Esophagus muscularis mucosa (tissue), 4 donors: ENCODE data around the gene ANKRD34A. TPM values are rescaled to one million over a fixed set of nuclear protein-coding genes. Genes with fewer than 3 reads are reported as not detected.
A peak's percentile ranks its signal among the peaks of the same experiment; 100 is the strongest.

Experiments
- DNase-seq: peaks from one replicate; pipeline ENCODE4 v3.0.0-alpha.2; 2017; ENCODE audit errors: extremely low spot score
- H3K27ac ChIP-seq, 4 donors: fragments of 200-600 bp; sonication (generic); replicated peaks in 1 of 4; 1 replicate in 3 of 4; 2 replicates in 1 of 4; pipeline ENCODE4 v1.5.1; 2016 to 2019; ENCODE audit warnings: mild to moderate bottlenecking in 1 of 4
- H3K27me3 ChIP-seq, 4 donors: fragments of 200-600 bp; sonication (generic); one replicate each; pipeline versions ENCODE4 v1.5.1 to v1.6.0; 2016 to 2019
- H3K36me3 ChIP-seq, 4 donors: fragments of 200-600 bp; sonication (generic); one replicate each; pipeline ENCODE4 v1.5.1; 2016 to 2019
- H3K4me1 ChIP-seq, 4 donors: fragments of 200-600 bp; sonication (generic); one replicate each; pipeline ENCODE4 v1.5.1; 2016 to 2019
- H3K4me3 ChIP-seq, 4 donors: fragments of 200-600 bp; sonication (generic); 1 replicate in 2 of 4; 2 replicates in 2 of 4; pipeline ENCODE4 v1.5.1; 2016 to 2019; ENCODE audit warnings: mild to moderate bottlenecking in 4 of 4, moderate library complexity in 1 of 4
- H3K9me3 ChIP-seq, 4 donors: fragments of 200-600 bp; sonication (generic); 1 replicate in 3 of 4; 2 replicates in 1 of 4; pipeline ENCODE4 v1.5.1; 2016 to 2019
- EP300 ChIP-seq: sonication (generic); formaldehyde crosslinking; IDR thresholded peaks from one replicate; pipeline ENCODE4 v1.6.1; 2017; ENCODE audit warnings: antibody characterized with exemption
- POLR2A ChIP-seq: fragments of 450-650 bp; IDR thresholded peaks from one replicate; pipeline ENCODE4 v1.6.1; 2017; ENCODE audit warnings: antibody characterized with exemption, moderate library complexity, mild to moderate bottlenecking, low read depth
- POLR2AphosphoS5 ChIP-seq, 2 donors: sonication (generic); formaldehyde crosslinking; IDR thresholded peaks; one replicate each; pipeline ENCODE4 v1.6.1; 2017; ENCODE audit warnings: antibody characterized with exemption in 2 of 2
- WGBS: methylation state at CpG from one replicate; pipeline ENCODE4 v1.1.5; 2018; 5-methylcytosine and 5-hydroxymethylcytosine counted together
- intact Hi-C: fragments of 100-400 bp; cut with DNase I; formaldehyde crosslinking; loops from one replicate; pipeline ENCODE4 v1.15.1; 2023
- total RNA-seq, 4 donors: library from RNA; depleted of rRNA; stranded (reverse); fragments of >200 nt; gene quantifications; one replicate each; pipeline versions ENCODE4 v1.1.0 to v1.2.1, GENCODE V29; 2016
- TF ChIP-seq, protein P1 (sequence below), 3 experiments: fragments of 200-600 bp in 2 of 3; fragments of 450-650 bp in 1 of 3; sonication (generic) in 2 of 3; IDR thresholded peaks; one replicate each; pipeline ENCODE4 v1.5.1; 2017 to 2019; ENCODE audit warnings: antibody characterized with exemption in 3 of 3, mild to moderate bottlenecking in 2 of 3, moderate library complexity in 1 of 3

The ANKRD34A gene
- 1 to 10 TPM in 3 of 4 donors, under 1 TPM in 1; 0.66 to 1.7 (median 1.3) TPM for total RNA-seq

DNA sequence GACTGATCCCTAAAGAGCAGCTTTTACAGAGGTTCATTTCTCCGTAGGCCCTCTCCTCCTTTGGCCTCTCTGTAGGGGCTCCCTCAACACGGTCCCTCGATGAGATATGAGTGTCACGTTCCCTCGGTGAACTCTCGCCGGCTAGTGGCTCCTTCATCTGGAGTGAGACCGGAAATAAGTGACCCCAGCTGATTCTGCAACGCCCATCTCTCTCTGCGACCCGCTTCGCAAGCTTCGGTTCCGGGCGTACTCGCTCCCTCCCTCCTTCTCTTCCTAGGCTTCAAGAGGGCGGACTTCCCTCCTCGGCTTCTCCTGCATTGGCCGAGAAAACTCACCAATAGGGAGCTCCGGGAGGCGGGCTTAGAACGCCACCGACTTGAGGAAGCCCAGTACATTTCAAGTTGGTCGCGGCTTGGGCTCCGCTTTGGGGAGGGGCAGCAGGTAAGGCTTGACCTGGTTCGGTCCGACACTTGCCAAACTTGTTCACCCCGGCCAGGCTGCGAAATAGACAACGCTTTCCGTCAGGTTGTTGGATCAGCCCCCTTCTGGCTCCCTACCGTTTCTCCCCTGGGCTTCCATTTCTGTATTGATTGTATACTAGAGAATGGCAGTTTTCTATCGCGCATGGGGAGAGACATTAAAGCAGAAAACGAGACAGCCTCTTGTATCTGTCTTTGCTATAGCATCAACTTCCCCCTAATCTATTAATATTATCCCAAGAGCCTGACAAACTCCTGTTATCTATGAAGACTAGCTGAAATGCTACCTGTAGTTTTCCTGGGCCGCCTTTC, at the start of gene ANKRD34A, which contains the start of gene POLR3GL:
TSS of gene ANKRD34A (minus strand) at position 248 of the 791 bp plus-strand sequence. CDS start 2,816 bp downstream, outside the sequence.
TSS of gene POLR3GL (plus strand) at position 363 of the 791 bp plus-strand sequence. CDS start 10,176 bp downstream, outside the sequence.
- peak; percentile 98 for DNase-seq
- intact Hi-C loops = loop anchor here (5.0 kb wide), 1 partner anchor 37 kb away; the partner anchor contains the start of gene RBM8A
- 2% methylated on average over 31 of the region's 37 CpGs for WGBS
- H3K27ac ChIP-seq = peak within 1 kb of the TSS; percentile 98 to 100 (median 98)
- H3K4me3 ChIP-seq = peak within 1 kb of the TSS; percentile 58 to 76 (median 68)
- peaks cover 24 to 63% (median 61%) of the 10 kb centered on the region in 4 donors for H3K4me1 ChIP-seq
- no peaks in the 10 kb centered on the region for H3K36me3 ChIP-seq
- peaks cover 0 to 9% (median 3%) of the 10 kb centered on the region in 4 donors for H3K9me3 ChIP-seq
- H3K27me3 ChIP-seq = no peaks in the 10 kb centered on the region
- TF ChIP-seq, protein P1, sequence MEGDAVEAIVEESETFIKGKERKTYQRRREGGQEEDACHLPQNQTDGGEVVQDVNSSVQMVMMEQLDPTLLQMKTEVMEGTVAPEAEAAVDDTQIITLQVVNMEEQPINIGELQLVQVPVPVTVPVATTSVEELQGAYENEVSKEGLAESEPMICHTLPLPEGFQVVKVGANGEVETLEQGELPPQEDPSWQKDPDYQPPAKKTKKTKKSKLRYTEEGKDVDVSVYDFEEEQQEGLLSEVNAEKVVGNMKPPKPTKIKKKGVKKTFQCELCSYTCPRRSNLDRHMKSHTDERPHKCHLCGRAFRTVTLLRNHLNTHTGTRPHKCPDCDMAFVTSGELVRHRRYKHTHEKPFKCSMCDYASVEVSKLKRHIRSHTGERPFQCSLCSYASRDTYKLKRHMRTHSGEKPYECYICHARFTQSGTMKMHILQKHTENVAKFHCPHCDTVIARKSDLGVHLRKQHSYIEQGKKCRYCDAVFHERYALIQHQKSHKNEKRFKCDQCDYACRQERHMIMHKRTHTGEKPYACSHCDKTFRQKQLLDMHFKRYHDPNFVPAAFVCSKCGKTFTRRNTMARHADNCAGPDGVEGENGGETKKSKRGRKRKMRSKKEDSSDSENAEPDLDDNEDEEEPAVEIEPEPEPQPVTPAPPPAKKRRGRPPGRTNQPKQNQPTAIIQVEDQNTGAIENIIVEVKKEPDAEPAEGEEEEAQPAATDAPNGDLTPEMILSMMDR (IDR thresholded peaks at IDR 0.05) = no peak
- TF ChIP-seq POLR2A (peak; percentile 54), POLR2AphosphoS5 (IDR thresholded peaks at IDR 0.05) (peak in 1 of 2 donors; percentile 99)

GRCh38 chr1:146013559-146013922, 49.2 kb upstream of the ANKRD34A start:
- H3K36me3 ChIP-seq = no peaks in the 10 kb centered on the region
- H3K4me3 ChIP-seq = no peak overlapping the region
- intact Hi-C loops = loop anchor here (1.0 to 5.0 kb wide), 3 partner anchors 37 to 121 kb away; partner anchors contain the start of gene PEX11B
- H3K4me1 ChIP-seq = peaks cover 4 to 22% (median 19%) of the 10 kb centered on the region in 4 donors
- no peak for DNase-seq
- H3K27ac ChIP-seq = no peak overlapping the region
- no peak for TF ChIP-seq POLR2A
- no peak for TF ChIP-seq POLR2AphosphoS5 (IDR thresholded peaks at IDR 0.05)
- TF ChIP-seq, protein P1 (IDR thresholded peaks at IDR 0.05) = no peak
- no peak for TF ChIP-seq EP300
- 73% methylated on average over 6 of the region's 6 CpGs for WGBS
- no peaks in the 10 kb centered on the region for H3K9me3 ChIP-seq
- no peaks in the 10 kb centered on the region for H3K27me3 ChIP-seq

- Histone ChIP-seq H3K4me3 (no peak overlapping the region), H3K27ac (no peak overlapping the region), H3K36me3 (no peaks in the 10 kb centered on the region), H3K27me3 (no peaks in the 10 kb centered on the region), H3K9me3 (no peaks in the 10 kb centered on the region), H3K4me1 (peaks cover 10 to 28% (median 23%) of the 10 kb centered on the region in 4 donors)
- 16% methylated on average over 4 of the region's 4 CpGs for WGBS
- TF ChIP-seq EP300 = no peak
- TF ChIP-seq POLR2AphosphoS5 (IDR thresholded peaks at IDR 0.05) = peak in 1 of 2 donors; percentile 56
- TF ChIP-seq POLR2A = no peak
- TF ChIP-seq, protein P1 (IDR thresholded peaks at IDR 0.05) = peak; percentile 69 to 91 (median 78)
- no peak for DNase-seq
- intact Hi-C loops = loop anchor here (1.0 to 5.0 kb wide), 4 partner anchors 37 to 168 kb away; partner anchors contain the start of genes NUDT17 and PEX11B
These were observed 48.6 kb upstream of the ANKRD34A start for GRCh38 chr1:146012703-146013558.

GRCh38 chr1:146010126-146010738, 45.9 kb upstream of the ANKRD34A start:
- peaks cover 32 to 51% (median 44%) of the 10 kb centered on the region in 4 donors for H3K4me1 ChIP-seq
- H3K4me3 ChIP-seq = no peak overlapping the region
- TF ChIP-seq EP300 (no peak), POLR2AphosphoS5 (IDR thresholded peaks at IDR 0.05) (peak; percentile 5 to 31)
- no peaks in the 10 kb centered on the region for H3K36me3 ChIP-seq
- intact Hi-C loops = loop anchor here (1.0 to 5.0 kb wide), 2 partner anchors 33 to 93 kb away; partner anchors contain the start of gene PEX11B
- H3K9me3 ChIP-seq = no peaks in the 10 kb centered on the region
- H3K27ac ChIP-seq = peak overlapping the region; percentile 37 to 62 (median 46)
- 88% methylated on average over 8 of the region's 8 CpGs for WGBS
- no peak for DNase-seq
- no peaks in the 10 kb centered on the region for H3K27me3 ChIP-seq
